GM18909 (cell line): ENCODE measurements around the gene RASAL2.
"Not testable (repeated sequence)": the region's sequence is repeated elsewhere in the genome, so short reads cannot be mapped to it uniquely, and the experiment has no call there.

ENCODE experiments used
- ATAC-seq: cut with Tn5 transposase; IDR thresholded peaks from one replicate; pipeline ENCODE4 v1.9.1; 2021; ENCODE audit warnings: mild to moderate bottlenecking; ENCODE audit not compliant: unreplicated experiment, poor library complexity

The RASAL2 gene

DNA sequence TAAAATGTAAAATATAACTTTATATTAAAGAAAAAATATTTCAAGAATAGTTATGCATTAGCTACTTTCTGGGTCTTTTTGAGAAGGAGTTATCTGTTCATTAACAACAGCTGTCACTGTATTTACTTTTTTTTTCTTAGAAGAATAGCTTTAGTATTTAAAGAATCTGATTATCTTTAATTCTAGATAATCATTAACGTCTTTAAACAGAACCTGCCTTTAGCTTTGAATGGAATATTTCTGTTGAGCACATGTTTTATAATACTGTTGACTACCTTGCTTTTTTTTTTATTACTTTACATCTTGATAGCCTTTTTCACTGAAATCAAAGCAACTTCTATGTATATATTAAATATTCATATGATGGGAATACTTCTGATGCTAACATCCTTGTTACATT, 270.9 kb downstream of the RASAL2 start:
- ATAC-seq: no peak

DNA sequence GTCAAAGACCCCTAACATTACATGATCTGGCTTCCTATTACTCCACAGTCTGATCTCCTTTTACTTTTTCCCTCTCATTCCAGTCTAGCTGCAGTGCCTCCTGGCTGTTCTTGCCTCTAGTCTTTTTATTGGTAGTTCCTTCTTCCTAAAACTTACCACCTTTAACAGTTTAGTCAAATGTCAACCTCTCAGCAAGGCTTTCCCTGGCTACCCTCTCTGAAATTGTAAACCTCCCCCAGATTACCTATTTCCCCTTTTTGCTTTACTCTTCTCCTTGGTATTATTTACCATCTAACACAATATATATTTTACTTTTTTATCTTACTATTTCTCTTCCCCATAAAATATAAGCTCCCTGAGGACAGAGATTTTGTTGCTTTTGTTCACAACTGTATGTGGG, 273.2 kb downstream of the RASAL2 start:
- no peak for ATAC-seq

DNA sequence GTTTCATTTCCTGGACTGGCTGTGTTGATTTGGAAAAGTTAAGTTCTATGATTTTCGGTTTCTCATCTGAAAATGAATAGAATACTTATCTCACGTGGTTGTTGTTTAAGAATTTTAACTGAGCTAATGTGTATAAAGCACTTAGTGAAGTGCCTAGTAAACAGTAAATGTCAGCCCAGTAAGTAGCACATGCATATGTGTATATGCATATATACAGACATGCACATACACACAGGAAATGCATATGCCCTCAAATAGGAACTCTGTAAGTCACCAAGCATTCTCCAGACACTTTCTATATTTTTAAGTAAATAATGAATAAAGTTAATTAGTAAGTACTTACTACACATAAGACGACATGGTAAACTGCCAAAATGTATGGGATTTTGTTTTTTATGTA, 274.3 kb downstream of the RASAL2 start:
- no peak for ATAC-seq

DNA sequence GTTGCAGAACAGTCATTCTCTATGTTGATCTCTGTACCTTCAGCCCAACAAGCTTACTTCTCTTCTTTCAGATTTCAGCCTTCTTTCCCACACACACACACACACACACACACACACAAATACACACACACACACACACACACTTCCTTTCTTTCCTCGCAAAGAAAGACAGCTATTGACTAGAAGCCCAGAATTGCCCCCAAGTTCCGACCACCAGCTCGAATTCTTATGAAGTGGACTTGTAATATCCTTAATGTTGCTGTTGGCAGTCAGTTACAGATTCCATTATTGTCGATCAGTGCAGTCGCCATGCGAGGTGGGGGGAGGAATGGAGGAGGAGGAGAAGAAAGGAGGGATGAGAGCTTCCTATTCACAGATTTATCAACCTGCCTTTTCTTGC, 277.3 kb downstream of the RASAL2 start:
- ATAC-seq: no peak

DNA sequence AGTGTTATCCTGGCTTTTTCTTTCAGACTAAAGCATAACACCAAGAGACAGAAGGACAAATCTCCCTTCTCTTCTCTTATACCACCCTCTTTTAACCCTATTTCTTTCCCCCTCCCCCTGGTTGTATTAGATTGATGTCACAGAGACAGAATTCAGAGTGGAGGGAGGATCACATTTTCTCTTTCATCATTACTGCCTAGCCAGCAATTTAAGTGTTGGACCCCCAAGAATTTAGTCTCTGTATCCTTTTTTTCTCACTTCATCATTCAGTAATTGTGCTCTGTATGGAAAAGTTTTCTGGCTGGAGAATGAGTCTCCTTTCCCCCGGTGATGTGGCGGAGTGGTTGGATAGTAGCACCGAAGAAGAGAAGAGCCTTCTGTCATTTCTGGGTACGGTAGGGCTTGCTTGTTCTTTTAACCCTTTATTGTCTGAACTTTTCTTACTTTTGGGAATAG, 278.1 kb downstream of the RASAL2 start:
- no peak for ATAC-seq

DNA sequence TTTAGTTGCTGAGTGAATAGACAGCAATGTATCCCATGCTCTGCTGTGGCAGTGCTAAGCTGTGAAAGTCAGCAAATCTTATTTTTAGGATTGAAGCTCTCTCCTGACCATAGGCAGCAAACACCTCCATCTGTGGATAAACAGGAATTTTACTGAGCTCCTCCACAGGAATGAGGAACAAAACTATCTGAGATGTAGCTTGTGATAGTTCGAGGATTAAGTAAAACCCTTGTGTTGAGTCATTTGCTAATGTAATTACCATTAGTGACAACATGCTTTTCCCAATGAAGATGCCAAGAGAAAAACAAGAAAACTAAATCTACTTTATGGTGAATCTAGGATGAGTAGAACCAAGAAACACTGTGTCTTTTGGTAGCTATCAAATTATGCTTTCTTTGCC, 280.1 kb downstream of the RASAL2 start:
- no peak for ATAC-seq

DNA sequence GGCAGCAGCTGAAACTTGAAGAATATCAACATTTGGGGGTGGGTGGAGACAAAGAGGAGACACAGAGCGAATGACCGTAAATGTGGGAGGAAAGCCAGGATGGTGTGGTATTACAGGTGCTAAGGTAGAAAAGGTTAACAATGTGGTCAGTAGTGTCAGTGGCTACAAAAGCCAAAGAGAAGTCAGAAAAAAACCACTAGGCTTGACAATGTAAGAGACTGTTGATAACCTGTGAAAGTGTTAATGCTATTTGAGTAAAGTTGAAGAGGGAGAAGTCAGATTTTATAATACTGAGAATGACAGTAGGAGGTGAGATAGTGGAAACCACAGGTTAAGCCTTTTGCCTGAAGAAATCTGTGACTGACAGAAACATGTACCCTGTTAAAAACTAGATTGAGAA, 282.1 kb downstream of the RASAL2 start:
- no peak for ATAC-seq

DNA sequence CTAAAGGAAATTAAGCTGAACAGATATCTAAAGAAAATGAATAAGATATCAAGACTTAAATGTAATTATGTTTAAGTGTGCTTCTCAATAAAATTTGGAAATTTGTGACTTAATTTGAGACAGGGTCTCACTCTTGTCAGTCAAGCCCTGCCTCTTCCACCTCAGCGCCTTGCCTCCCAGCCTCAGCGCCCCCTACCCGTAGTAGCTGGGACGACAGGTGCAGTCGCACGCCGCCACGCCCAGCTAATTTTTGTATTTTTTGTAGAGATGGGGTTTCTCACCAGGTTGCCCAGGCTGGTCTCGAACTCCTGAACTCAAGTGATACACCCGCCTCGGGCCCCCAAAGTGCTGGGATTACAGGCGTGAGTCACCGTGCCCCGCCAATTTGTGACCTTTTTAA, 285.9 kb downstream of the RASAL2 start:
- ATAC-seq: no peak

DNA sequence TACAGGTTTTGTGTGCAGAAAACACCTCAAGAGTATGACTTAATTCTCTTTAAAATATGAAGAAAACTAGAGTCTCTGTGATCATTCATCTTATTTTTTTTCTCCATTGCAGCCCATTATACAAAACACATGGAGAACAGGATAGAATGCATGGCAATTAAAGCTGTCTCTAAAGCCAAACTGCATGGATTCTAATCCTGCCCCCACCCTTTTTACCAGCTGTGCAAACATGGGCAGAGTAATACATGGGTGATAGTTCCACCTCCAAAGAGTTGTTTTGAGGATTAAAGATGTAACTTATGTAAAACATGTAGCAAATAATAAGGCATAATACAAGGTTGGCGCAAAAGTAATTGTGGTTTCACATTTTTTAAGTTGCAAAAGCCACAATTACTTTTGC, 288.5 kb downstream of the RASAL2 start:
- ATAC-seq: no peak

DNA sequence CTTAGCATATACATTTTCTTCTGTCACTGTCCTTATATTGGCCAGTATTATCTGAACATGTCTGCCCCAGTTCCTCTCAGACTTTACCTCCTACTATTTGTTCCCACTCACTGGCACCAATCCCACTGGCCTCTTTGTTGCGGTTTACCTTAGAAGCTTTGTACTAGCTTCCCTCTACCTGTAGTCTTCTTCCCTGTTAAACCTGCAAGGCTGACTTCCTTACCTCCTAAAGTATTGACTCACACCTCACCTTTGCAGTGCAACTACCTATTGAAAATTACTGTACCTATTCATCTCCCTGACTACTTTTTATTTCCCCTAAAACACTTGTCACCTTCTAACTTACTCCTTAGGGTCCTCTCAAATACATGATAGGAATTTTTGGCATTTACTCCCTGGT, 291.8 kb downstream of the RASAL2 start:
- ATAC-seq: no peak

DNA sequence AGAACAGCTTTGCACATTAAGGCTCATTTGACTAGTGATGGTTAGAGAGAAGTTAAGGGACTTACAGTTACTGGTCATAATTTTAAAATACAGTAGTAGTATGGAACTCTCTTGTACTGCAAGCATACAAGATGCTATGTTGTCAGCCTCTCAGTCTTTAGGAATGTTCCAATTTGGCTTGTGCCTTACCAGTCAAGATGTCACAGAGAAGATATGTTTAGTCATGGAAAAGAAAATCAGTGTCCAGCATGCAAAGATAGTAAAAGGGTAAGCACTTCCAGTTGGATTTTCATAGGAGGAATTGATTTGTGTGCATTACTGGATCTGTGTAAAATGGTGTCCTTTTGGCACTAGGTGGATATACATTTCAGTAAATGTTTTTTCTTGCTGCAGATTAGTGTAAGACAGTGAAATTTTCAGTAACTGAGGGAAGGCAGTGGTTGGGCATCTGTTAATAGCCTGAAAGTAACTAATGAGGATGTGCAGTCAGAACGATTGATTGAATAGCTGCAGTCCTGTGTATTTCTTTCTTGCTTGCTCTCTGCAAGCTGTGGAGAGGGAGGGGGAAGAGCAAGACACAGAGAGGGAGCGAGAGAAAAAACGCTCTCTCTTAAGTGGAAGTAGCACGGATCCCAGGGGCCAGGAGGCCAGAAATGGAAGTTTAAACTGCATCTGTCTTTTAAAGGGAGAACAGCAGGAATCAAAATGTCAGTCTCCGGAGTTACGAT, 294.7 kb downstream of the RASAL2 start:
- ATAC-seq: no peak

DNA sequence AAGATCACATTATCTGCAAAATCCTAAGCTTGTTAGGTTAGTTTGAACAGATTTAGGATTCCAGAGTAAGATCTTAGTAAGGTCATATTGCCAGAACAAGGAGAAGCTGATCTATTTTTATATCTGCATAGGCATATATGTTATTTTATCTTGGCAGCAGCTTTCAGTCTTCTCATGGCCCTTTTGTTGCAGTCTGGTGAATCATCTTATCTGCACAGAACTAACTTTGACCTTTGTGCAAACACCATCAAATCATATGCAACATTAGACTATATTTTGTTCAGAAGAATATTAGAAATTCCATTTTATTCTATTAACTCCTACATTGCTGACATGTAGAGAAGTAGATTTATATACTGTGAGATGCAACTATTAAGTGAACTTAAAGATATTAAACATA, 295.5 kb downstream of the RASAL2 start:
- no peak for ATAC-seq

DNA sequence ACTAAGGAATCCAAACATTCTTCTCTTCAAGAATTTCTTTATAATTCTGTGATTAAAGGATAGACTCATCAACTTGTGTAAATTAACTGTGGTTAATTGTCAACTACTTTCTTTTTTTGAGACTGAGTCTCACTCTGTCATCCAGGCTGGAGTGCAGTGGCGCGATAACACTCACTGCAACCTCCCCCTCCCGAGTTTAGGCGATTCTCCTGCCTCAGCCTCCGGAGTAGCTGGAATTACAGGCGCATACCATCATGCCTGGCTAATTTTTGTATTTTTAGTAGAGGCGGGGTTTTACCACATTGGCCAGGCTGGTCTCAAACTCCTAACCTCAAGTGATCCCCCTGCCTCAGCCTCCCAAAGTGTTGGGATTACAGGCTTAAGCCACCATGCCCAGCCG, 296.4 kb downstream of the RASAL2 start:
- ATAC-seq: not testable (repeated sequence)

DNA sequence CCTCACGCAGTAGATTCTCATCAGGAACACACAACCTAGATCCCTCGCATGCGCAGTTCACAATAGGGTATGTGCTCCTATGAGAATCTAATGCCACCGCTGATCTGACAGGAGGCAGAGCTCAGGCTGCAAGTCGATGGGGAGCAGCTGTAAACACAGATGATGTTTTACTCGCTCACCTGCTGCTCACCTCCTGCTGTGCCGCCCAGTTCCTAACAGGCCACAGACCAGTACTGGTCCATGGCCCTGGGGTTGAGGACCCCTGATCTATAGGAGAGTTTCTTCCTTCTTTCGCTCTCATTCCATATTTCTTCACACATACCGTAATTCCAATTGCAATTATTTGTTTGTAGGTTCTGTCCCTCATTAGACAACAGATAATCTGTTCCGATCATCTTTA, 299.5 kb downstream of the RASAL2 start:
- no peak for ATAC-seq

DNA sequence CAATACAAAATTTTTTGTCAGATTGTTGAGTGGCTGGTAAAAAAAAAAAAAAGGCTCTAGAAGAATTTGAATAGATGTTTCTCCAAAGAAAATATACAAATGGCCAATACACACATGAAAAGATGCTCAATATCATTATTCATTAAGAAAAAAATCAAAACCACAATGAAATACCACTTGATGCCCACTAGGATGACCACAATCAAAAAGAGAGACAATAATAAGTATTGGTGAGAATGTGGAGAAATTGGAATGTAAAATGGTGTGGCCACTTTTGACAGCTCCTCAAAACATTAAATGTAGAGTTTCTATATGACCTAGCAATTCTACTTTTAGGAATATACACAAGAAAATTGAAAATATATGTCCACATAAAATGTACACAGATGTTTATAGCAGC, 302.9 kb downstream of the RASAL2 start:
- ATAC-seq: no peak

DNA sequence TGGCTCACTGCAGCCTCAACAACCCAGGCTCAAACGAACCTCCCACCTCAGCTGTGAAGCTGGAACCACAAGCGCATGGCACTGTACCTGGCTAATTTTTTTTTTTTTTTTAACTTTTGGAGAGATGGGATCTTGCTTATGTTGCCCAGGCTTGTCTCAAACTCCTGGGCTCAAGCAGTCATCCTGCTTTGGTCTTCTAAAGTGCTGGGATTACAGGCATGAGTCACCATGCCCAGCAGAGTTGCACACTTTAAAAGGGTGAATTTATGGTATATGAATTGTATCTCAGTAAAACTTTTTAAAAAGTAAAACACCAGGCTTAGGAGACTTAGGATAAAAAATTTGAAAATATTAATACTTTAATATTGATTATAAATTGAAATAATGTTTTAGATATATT, 303.8 kb downstream of the RASAL2 start:
- no peak for ATAC-seq

DNA sequence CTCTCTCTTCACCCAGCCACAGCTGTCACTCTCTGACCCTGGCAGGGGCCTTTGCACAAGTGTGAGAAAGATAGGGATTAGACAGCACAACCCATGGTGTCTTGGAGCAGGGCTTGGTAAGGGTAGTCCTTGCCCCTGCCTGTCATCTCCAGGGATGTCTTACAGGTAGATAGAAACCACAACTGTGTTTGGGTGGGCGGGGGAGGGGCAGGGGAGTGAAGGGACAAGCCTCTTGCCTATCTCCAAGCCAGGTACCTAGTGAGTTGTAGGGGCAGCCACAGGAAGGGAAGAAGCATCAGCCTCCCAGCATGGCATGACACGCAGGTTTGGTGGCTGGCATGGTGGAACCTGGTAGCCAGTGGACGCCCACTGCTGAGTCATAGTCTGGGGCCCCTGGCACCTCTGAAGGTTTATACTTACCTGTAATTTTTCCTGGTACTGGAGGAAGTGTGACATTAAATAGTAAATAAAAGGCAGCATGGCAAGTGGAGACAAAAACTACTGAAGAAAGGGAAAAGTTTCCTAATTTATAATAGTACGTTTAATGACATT, 305.3 kb downstream of the RASAL2 start:
- no peak for ATAC-seq

DNA sequence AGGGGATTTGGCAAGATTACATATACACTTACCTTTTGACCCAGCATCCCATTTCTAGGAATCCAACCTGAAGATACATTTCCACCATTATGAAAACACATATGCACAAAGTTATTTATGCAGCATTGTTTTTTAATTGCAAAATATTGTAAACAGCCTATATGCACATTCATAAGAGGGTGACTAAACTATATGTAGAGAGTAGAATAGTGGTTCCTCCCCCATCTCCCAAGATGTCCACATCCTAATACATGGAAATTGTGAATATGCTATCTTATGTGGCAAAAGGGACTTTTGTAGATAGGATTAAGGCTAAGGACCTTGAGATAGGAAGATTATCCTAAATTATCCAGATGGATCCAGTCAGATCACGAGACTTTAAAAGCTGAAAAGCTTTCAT, 311.2 kb downstream of the RASAL2 start:
- ATAC-seq: no peak

DNA sequence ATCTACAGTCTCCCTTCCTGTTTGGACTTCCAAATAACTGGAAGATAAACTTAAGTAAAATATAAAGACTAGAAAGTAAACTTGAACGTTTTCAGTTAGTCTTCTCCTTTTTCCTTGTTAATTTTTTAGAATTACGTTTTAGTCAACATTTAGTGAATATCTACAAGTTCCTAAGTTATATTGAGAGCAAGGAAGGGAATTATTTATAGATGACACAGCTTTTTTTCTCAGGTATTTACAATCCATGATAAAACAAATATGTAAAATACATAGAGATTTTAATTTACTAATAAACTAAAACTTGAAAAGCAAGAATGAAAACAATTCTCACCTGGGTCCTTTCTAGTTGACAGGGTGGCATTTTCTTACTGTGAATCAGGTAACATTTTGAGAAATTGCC, 313.3 kb downstream of the RASAL2 start:
- ATAC-seq: no peak

DNA sequence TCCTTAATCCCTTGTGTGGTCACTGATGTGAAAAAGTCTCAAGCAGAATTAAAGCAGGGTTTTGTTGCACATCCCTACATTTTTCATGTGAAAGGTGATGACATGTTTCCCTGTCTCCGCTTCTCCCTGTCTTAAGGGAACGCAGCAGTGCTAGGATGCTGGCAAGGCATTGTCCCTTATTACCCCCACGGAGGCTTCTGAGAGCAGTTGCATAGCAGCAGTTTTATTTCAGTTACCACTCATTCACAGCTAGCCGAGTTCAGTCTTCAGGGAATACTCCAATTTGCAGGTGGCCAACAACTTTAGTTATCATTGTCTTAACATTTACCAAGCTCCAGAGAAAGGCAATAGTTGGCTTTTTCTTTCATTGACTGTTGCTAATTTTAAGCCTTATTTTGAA, 313.8 kb downstream of the RASAL2 start:
- no peak for ATAC-seq

DNA sequence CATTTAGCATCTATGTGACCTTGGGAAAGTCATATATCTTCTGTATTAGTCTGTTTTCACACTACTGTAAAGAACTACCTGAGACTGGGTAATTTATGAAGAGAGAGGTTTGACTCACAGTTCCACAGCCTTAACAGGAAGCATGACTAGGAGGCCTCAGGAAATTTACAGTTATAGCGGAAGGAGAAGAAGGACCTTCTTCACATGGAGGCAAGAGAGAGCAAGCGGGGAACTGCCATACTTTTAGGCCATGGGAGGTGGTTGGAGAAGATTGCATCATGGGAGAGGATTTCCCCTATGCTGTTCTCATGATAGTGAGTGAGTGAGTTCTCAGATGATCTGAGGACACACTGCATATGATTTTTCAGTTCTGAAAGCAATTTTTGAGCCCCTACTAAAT, 315.0 kb downstream of the RASAL2 start:
- ATAC-seq: no peak

DNA sequence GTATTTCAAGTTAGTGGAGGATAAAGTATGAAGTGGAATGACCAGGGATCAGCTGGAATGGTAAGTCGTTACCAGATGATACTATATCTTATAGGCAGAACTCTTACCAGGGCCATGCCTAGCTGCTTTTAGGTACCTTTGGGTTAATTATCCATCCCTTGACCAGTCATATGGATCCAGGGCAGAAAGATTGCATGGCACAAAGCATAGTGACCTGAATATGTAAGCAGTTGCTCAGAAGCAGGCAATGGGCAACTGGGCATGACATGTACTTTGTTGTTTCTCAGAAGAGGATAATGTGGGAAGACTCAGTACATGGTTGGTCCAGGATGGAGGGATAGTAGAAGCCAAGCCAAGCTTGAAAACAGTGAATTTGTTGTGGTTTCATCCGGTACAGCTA, 315.6 kb downstream of the RASAL2 start:
- ATAC-seq: no peak
